HepG2 (cell line): Measurements from ENCODE around the gene DLX3. TPM values are rescaled to one million over a fixed set of nuclear protein-coding genes. Genes with fewer than 3 reads are reported as not detected.

Source experiments
- ARID4A ChIP-seq: sonication (generic); formaldehyde crosslinking; IDR thresholded peaks from 2 replicates; pipeline ENCODE4 v1.5.0; 2020; ENCODE audit warnings: mild to moderate bottlenecking, missing genetic modification reagents, borderline replicate concordance
- ASH2L ChIP-seq: fragments of 300-600, 200-600 bp; sonication (generic); IDR thresholded peaks from 2 replicates; pipeline ENCODE4 v1.7.0; 2017; ENCODE audit warnings: low read depth, mild to moderate bottlenecking, moderate library complexity, mixed read lengths, low read length; ENCODE audit not compliant: insufficient read length
- CTCF ChIP-seq: sonication (generic); formaldehyde crosslinking; IDR thresholded peaks from 2 replicates; pipeline ENCODE4 v1.5.0; 2020; ENCODE audit warnings: mild to moderate bottlenecking, missing genetic modification reagents, moderate library complexity
- ELF3 ChIP-seq: IDR thresholded peaks from 2 replicates; pipeline ENCODE4 v1.6.1; 2016; ENCODE audit warnings: missing genetic modification reagents, missing compliant biosample characterization
- MLXIP ChIP-seq: sonication (generic); formaldehyde crosslinking; IDR thresholded peaks from 2 replicates; pipeline ENCODE4 v1.9.0; 2021; ENCODE audit warnings: missing genetic modification reagents, borderline replicate concordance
- NFKB2 ChIP-seq: sonication (generic); formaldehyde crosslinking; IDR thresholded peaks from 2 replicates; pipeline ENCODE4 v1.4.0; 2020; ENCODE audit warnings: missing genetic modification reagents, borderline replicate concordance
- NR2C2 ChIP-seq: sonication (generic); formaldehyde crosslinking; IDR thresholded peaks from 2 replicates; pipeline ENCODE4 v1.4.0; 2020; ENCODE audit warnings: missing genetic modification reagents, mild to moderate bottlenecking, moderate library complexity, borderline replicate concordance
- THAP9 ChIP-seq: sonication (generic); formaldehyde crosslinking; IDR thresholded peaks from 2 replicates; pipeline ENCODE4; 2020; ENCODE audit warnings: missing genetic modification reagents, mild to moderate bottlenecking, borderline replicate concordance
- TMF1 ChIP-seq: sonication (generic); formaldehyde crosslinking; IDR thresholded peaks from 2 replicates; pipeline ENCODE4 v1.8.1; 2022; ENCODE audit warnings: low read depth, missing genetic modification reagents
- XRCC5 ChIP-seq: fragments of 200-400 bp; formaldehyde crosslinking; optimal IDR thresholded peaks from 2 replicates; pipeline ENCODE3; 2017; ENCODE audit warnings: mild to moderate bottlenecking, low read length
- ZEB1 ChIP-seq: IDR thresholded peaks from 2 replicates; pipeline ENCODE4 v1.6.1; 2012; ENCODE audit warnings: mild to moderate bottlenecking, low read depth, inconsistent platforms; ENCODE audit not compliant: insufficient replicate concordance
- ZNF737 ChIP-seq: sonication (generic); formaldehyde crosslinking; IDR thresholded peaks from 2 replicates; pipeline ENCODE4 v1.5.0; 2020; ENCODE audit warnings: missing genetic modification reagents, mild to moderate bottlenecking, borderline replicate concordance
- ZNF780A ChIP-seq: sonication (generic); formaldehyde crosslinking; IDR thresholded peaks from 2 replicates; pipeline ENCODE4 v1.8.0; 2022; ENCODE audit warnings: mild to moderate bottlenecking, missing genetic modification reagents, moderate library complexity
- ZNF790 ChIP-seq: sonication (generic); formaldehyde crosslinking; IDR thresholded peaks from 2 replicates; pipeline ENCODE4 v1.8.0; 2022; ENCODE audit warnings: missing genetic modification reagents, mild to moderate bottlenecking, borderline replicate concordance
- polyA plus RNA-seq, 8 experiments: library from polyadenylated mRNA; depleted of rRNA in 3 of 8; stranded (reverse) in 7 of 8; unstranded in 1 of 8; fragments of >200 nt; fragmentation: Illumina TruSeq in 4 of 8; extraction: Trizol in 4 of 8; gene quantifications; 2 replicates each; pipeline versions ENCODE4 v1.2.1 to v1.2.3, GENCODE V29; 2011 to 2016; ENCODE audit warnings: low read depth in 4 of 8, missing spikeins in 1 of 8, mixed read lengths in 1 of 8; ENCODE audit not compliant: insufficient read depth in 1 of 8
- total RNA-seq, 5 experiments: library from RNA; depleted of rRNA; stranded (reverse); fragments of >200 nt; fragmentation: Illumina TruSeq; extraction: Trizol; gene quantifications; 2 replicates each; pipeline ENCODE4 v1.2.3, GENCODE V29; 2016; ENCODE audit warnings: low read depth in 1 of 5

DLX3 gene
- total and polyA plus RNA-seq, 2 of the 13 experiments (the other 11 are each of a cell fraction or from before 2014, with no cell fraction given): 0.03 TPM; not detected in 1

- TF ChIP-seq ELF3 (CRISPR knock-in tag): no peak
- no peak for TF ChIP-seq ZNF737 (CRISPR knock-in tag)
- peak; percentile 78 for TF ChIP-seq XRCC5
- TF ChIP-seq ARID4A (CRISPR knock-in tag): no peak
- TF ChIP-seq MLXIP (CRISPR knock-in tag): no peak
- peak; percentile 20 for TF ChIP-seq ASH2L
- TF ChIP-seq ZNF780A (CRISPR knock-in tag): no peak
- TF ChIP-seq NFKB2 (CRISPR knock-in tag): no peak
- TF ChIP-seq NR2C2 (CRISPR knock-in tag): no peak
- TF ChIP-seq CTCF (CRISPR knock-in tag): peak; percentile 92
- TF ChIP-seq TMF1 (CRISPR knock-in tag): 0 out of 2 replicates have a peak, but pooled peaks have one; percentile 3
- TF ChIP-seq ZEB1: no peak
- TF ChIP-seq THAP9 (CRISPR knock-in tag): no peak
- no peak for TF ChIP-seq ZNF790 (CRISPR knock-in tag)
These were observed 31.8 kb upstream of the DLX3 start (continued) for GRCh38 chr17:50026837-50027171.
